ENCODE results near the gene TXNDC16.

Gene TXNDC16

GRCh38 chr14:52443506-52443905, 108.8 kb downstream of the TXNDC16 start:
- Histone ChIP-seq H2AFZ (ENCODE audit: low read length) (no peak overlapping the region), H3K36me3 (replicated peaks; ENCODE audit: insufficient read depth, low read length) (no peaks in the 10 kb centered on the region), H4K20me1 (ENCODE audit: insufficient read depth, low read length) (no peaks in the 10 kb centered on the region), H3K79me2 (ENCODE audit: low read length) (no peaks in the 10 kb centered on the region), H3K27me3 (replicated peaks; ENCODE audit: insufficient read depth, low read length) (no peaks in the 10 kb centered on the region), H3K4me2 (ENCODE audit: low read depth, low read length) (no peak overlapping the region), H3K27ac (ENCODE audit: low read length) (no peak overlapping the region), H3K9me3 (replicated peaks; ENCODE audit: insufficient read depth, low read length) (no peaks in the 10 kb centered on the region), H3K4me3 (ENCODE audit: low read length) (no peak overlapping the region), H3K9ac (ENCODE audit: low read length) (no peak overlapping the region), H3F3A (ENCODE audit: insufficient read depth, low read length) (no peaks in the 10 kb centered on the region), H3K4me1 (ENCODE audit: low read length) (no peaks in the 10 kb centered on the region), H3K9me2 (replicated peaks; ENCODE audit: insufficient read depth, low read length) (no peaks in the 10 kb centered on the region)
- DNase-seq = no peak
- no peak for TF ChIP-seq EZH2phosphoT487 (IDR thresholded peaks at IDR 0.05; ENCODE audit: low read length)
- no peak for TF ChIP-seq EZH2 (optimal IDR thresholded peaks at IDR 0.05; ENCODE audit: low read depth, low read length)
- no peak for TF ChIP-seq CTCF (IDR thresholded peaks at IDR 0.05; ENCODE audit: low read length)

- Histone ChIP-seq H3K9ac (ENCODE audit: low read length) (no peak overlapping the region), H3K4me3 (ENCODE audit: low read length) (no peak overlapping the region), H3K9me3 (replicated peaks; ENCODE audit: insufficient read depth, low read length) (no peaks in the 10 kb centered on the region), H3K4me1 (ENCODE audit: low read length) (no peaks in the 10 kb centered on the region), H3K79me2 (ENCODE audit: low read length) (no peaks in the 10 kb centered on the region), H3K36me3 (replicated peaks; ENCODE audit: insufficient read depth, low read length) (no peaks in the 10 kb centered on the region), H3F3A (ENCODE audit: insufficient read depth, low read length) (no peaks in the 10 kb centered on the region), H4K20me1 (ENCODE audit: insufficient read depth, low read length) (no peaks in the 10 kb centered on the region), H3K27ac (ENCODE audit: low read length) (no peak overlapping the region), H3K9me2 (replicated peaks; ENCODE audit: insufficient read depth, low read length) (no peaks in the 10 kb centered on the region), H2AFZ (ENCODE audit: low read length) (no peak overlapping the region), H3K4me2 (ENCODE audit: low read depth, low read length) (no peak overlapping the region), H3K27me3 (replicated peaks; ENCODE audit: insufficient read depth, low read length) (no peaks in the 10 kb centered on the region)
- DNase-seq = no peak
- no peak for TF ChIP-seq EZH2 (optimal IDR thresholded peaks at IDR 0.05; ENCODE audit: low read depth, low read length)
- no peak for TF ChIP-seq EZH2phosphoT487 (IDR thresholded peaks at IDR 0.05; ENCODE audit: low read length)
- TF ChIP-seq CTCF (IDR thresholded peaks at IDR 0.05; ENCODE audit: low read length) = no peak
These were observed 109.7 kb downstream of the TXNDC16 start for GRCh38 chr14:52442602-52443001.

GRCh38 chr14:52442166-52442565, 110.1 kb downstream of the TXNDC16 start:
- no peaks in the 10 kb centered on the region for H3K27me3 ChIP-seq (replicated peaks; ENCODE audit: insufficient read depth, low read length)
- no peaks in the 10 kb centered on the region for H3K9me2 ChIP-seq (replicated peaks; ENCODE audit: insufficient read depth, low read length)
- no peaks in the 10 kb centered on the region for H3K36me3 ChIP-seq (replicated peaks; ENCODE audit: insufficient read depth, low read length)
- no peak overlapping the region for H3K27ac ChIP-seq (ENCODE audit: low read length)
- H2AFZ ChIP-seq (ENCODE audit: low read length) = no peak overlapping the region
- no peak overlapping the region for H3K4me3 ChIP-seq (ENCODE audit: low read length)
- TF ChIP-seq CTCF (IDR thresholded peaks at IDR 0.05; ENCODE audit: low read length) (no peak), EZH2 (optimal IDR thresholded peaks at IDR 0.05; ENCODE audit: low read depth, low read length) (no peak), EZH2phosphoT487 (IDR thresholded peaks at IDR 0.05; ENCODE audit: low read length) (no peak)
- no peak overlapping the region for H3K4me2 ChIP-seq (ENCODE audit: low read depth, low read length)
- no peaks in the 10 kb centered on the region for H3F3A ChIP-seq (ENCODE audit: insufficient read depth, low read length)
- no peaks in the 10 kb centered on the region for H3K9me3 ChIP-seq (replicated peaks; ENCODE audit: insufficient read depth, low read length)
- H3K79me2 ChIP-seq (ENCODE audit: low read length) = no peaks in the 10 kb centered on the region
- no peak overlapping the region for H3K9ac ChIP-seq (ENCODE audit: low read length)
- no peak for DNase-seq
- H3K4me1 ChIP-seq (ENCODE audit: low read length) = no peaks in the 10 kb centered on the region
- no peaks in the 10 kb centered on the region for H4K20me1 ChIP-seq (ENCODE audit: insufficient read depth, low read length)
